Stromal cell of bone marrow (primary cell): Measurements from ENCODE around the gene LRP1-AS.

Experiments used
- DNase-seq: peaks from one replicate; pipeline ENCODE4 v3.0.0-alpha.2; 2012; ENCODE audit warnings: low read depth

The LRP1-AS gene

GRCh38 chr12:57146961-57147944, at the start of gene LRP1-AS:
Gene LRP1-AS (minus strand): TSS chr12:57147619.
- no peak for DNase-seq

- no peak for DNase-seq
Measured at GRCh38 chr12:57196956-57197355, 49.5 kb upstream of the LRP1-AS start.

- no peak for DNase-seq
Measured at GRCh38 chr12:57196439-57196838, 49.0 kb upstream of the LRP1-AS start.

GRCh38 chr12:57195611-57196371, 48.4 kb upstream of the LRP1-AS start:
- DNase-seq = no peak

GRCh38 chr12:57195186-57195585, 47.8 kb upstream of the LRP1-AS start:
- DNase-seq = no peak

GRCh38 chr12:57194253-57194652, 46.8 kb upstream of the LRP1-AS start:
- DNase-seq = no peak

GRCh38 chr12:57193706-57194245, 46.4 kb upstream of the LRP1-AS start:
- DNase-seq = no peak

- DNase-seq = no peak
Measured at GRCh38 chr12:57192920-57193319, 45.5 kb upstream of the LRP1-AS start.

- DNase-seq = no peak
Measured at GRCh38 chr12:57191410-57191809, 44.0 kb upstream of the LRP1-AS start.

GRCh38 chr12:57190821-57191220, 43.4 kb upstream of the LRP1-AS start:
- DNase-seq = no peak

GRCh38 chr12:57190037-57190436, 42.6 kb upstream of the LRP1-AS start:
- DNase-seq = no peak

- no peak for DNase-seq
Measured at GRCh38 chr12:57188090-57188425, 40.6 kb upstream of the LRP1-AS start.

- DNase-seq = no peak
Measured at GRCh38 chr12:57187222-57188089, 40.0 kb upstream of the LRP1-AS start.

- no peak for DNase-seq
Measured at GRCh38 chr12:57185906-57186508, 38.6 kb upstream of the LRP1-AS start.

- DNase-seq = no peak
Measured at GRCh38 chr12:57185403-57185802, 38.0 kb upstream of the LRP1-AS start.

GRCh38 chr12:57183939-57184725, 36.7 kb upstream of the LRP1-AS start:
- DNase-seq = no peak

- no peak for DNase-seq
Measured at GRCh38 chr12:57182918-57183575, 35.6 kb upstream of the LRP1-AS start.

- no peak for DNase-seq
Measured at GRCh38 chr12:57181561-57182155, 34.2 kb upstream of the LRP1-AS start.

- DNase-seq = no peak
Measured at GRCh38 chr12:57181072-57181471, 33.7 kb upstream of the LRP1-AS start.
